AG04449 (cell line): ENCODE results near the gene UBE2J2.

ENCODE experiments used
- CTCF ChIA-PET: fragments of 350-600 bp; formaldehyde crosslinking; extraction: SDS; loops from one replicate; lab custom pipeline; 2021; ENCODE audit warnings: antibody characterized with exemption; lab: Yijun Ruan, JAX
- POLR2A ChIA-PET: fragments of 400-600, 350-600 bp; formaldehyde crosslinking; extraction: SDS; loops from one replicate; lab custom pipeline; 2020; ENCODE audit warnings: antibody characterized with exemption, inconsistent platforms; lab: Yijun Ruan, JAX
- DNase-seq: peaks from one replicate; pipeline ENCODE4 v3.0.0-alpha.2; 2010; ENCODE audit warnings: low read depth, low spot score
- H3K4me3 ChIP-seq: 2 replicates; pipeline ENCODE4 v1.5.1; 2011; ENCODE audit warnings: low read depth, mild to moderate bottlenecking, control low read depth, low read length
- TF ChIP-seq, protein P1 (sequence below): IDR thresholded peaks from one replicate; pipeline ENCODE4 v1.5.1; 2011; ENCODE audit warnings: mild to moderate bottlenecking, moderate library complexity, low read length, control low read depth, inconsistent platforms; ENCODE audit not compliant: insufficient read depth; ENCODE audit errors: missing control alignments

UBE2J2 gene

DNA sequence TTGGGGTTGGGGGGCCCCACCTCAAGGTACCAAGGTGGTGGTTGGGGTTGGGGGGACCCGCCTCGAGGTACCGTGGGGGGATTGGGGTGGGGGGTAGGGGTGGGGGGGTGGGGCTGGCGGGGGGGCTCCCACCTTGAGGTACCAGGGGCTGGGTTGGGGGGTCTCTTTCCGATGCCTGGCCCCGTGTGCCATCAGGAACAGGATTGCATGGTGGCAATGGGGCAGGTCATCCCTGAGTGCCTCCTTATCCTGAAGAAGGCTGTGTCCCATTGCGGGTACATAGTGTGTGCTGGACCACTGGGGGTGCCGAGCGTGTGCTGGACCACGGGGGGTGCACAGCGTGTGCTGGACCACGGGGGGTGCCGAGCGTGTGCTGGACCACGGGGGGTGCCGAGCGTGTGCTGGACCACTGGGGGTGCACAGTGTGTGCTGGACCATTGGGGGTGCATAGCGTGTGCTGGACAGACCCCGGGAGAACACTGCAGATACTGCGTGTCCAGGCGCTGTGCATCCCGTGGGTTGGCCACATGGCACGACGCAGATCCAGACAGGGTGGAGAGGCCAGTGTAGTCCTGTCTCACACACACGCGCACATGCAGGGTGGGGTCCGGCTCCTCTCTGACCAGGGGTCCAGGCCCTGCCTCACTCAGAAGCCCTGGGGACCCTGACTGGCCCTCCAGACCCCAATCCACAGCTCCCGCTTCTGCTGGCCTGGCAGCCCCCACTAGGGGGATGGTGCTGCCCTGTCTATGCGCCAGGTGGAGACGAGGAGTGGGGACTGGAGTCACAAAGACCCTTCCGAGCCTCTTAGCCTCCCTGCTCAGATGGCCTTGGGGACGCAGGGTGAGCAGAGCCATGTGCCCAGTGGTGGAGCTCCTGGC is 10.8 kb upstream of the UBE2J2 start:
- TF ChIP-seq, protein P1, sequence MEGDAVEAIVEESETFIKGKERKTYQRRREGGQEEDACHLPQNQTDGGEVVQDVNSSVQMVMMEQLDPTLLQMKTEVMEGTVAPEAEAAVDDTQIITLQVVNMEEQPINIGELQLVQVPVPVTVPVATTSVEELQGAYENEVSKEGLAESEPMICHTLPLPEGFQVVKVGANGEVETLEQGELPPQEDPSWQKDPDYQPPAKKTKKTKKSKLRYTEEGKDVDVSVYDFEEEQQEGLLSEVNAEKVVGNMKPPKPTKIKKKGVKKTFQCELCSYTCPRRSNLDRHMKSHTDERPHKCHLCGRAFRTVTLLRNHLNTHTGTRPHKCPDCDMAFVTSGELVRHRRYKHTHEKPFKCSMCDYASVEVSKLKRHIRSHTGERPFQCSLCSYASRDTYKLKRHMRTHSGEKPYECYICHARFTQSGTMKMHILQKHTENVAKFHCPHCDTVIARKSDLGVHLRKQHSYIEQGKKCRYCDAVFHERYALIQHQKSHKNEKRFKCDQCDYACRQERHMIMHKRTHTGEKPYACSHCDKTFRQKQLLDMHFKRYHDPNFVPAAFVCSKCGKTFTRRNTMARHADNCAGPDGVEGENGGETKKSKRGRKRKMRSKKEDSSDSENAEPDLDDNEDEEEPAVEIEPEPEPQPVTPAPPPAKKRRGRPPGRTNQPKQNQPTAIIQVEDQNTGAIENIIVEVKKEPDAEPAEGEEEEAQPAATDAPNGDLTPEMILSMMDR, result no peak
- ChIA-PET POLR2A (no interaction called here), CTCF (interaction anchor here (1.2 kb wide), 1 partner anchor 162 kb away, joined by 3 read pairs; no protein-coding TSS in a partner anchor)
- DNase-seq, result no peak
- no peak overlapping the region for H3K4me3 ChIP-seq

GRCh38 chr1:1283821-1284220 is 10.2 kb upstream of the UBE2J2 start:
- ChIA-PET POLR2A (no interaction called here), CTCF (interaction anchor here (1.2 kb wide), 1 partner anchor 161 kb away, joined by 3 read pairs; no protein-coding TSS in a partner anchor)
- no peak for DNase-seq
- no peak overlapping the region for H3K4me3 ChIP-seq
- TF ChIP-seq, protein P1, result peak; percentile 24

- no peak for DNase-seq
- TF ChIP-seq, protein P1, result no peak
- ChIA-PET POLR2A (no interaction called here), CTCF (no interaction called here)
- no peak overlapping the region for H3K4me3 ChIP-seq
These were observed 9.3 kb upstream of the UBE2J2 start for GRCh38 chr1:1282998-1283397.

- ChIA-PET POLR2A (no interaction called here), CTCF (interaction anchor here (0.9 to 1.2 kb wide), 3 partner anchors 10 to 160 kb away, joined by 3 to 8 read pairs (median 4); no protein-coding TSS in a partner anchor)
- DNase-seq, result no peak
- H3K4me3 ChIP-seq, result no peak overlapping the region
- TF ChIP-seq, protein P1, result no peak
These were observed 8.1 kb upstream of the UBE2J2 start for GRCh38 chr1:1281533-1282321.

DNA sequence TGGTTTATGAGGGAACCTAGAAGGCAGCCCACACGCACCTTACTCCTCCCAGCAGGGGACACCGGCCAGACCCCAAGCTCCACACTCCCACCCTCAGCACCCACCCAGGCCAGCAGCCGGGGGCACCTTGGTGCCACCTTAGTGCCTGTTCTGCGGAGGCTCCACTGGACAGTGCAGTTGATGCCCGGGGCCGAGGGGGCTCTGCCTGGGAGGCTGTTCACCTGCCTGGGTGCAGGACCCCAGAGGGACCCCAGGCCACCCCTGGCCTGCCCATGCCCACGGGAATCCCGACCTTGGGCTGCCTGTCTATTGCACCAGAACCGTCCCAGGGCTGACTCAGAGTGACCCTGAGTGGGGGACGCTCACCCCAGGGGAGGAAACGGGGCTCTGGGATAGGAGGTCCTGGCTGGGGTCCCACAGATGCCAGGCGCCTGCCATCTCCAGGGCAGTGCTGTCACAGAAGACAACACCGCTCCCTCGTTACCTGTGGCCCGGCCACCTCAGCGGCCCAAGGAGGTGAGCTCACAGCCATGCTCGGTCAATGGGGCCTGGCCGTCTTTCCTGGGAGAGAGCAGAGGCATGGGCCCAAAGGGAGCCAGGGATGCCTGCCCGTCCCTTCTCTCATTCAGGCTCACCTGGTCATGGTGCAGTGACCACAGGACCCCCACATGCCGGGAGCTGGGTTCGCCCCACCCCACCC is 7.3 kb upstream of the UBE2J2 start:
- TF ChIP-seq, protein P1, result no peak
- ChIA-PET POLR2A (no interaction called here), CTCF (interaction anchor here (0.9 to 1.2 kb wide), 3 partner anchors 10 to 160 kb away, joined by 3 to 8 read pairs (median 4); no protein-coding TSS in a partner anchor)
- no peak for DNase-seq
- H3K4me3 ChIP-seq, result no peak overlapping the region
